PC-9 (cell line): ENCODE results near the gene RHEB. TPM values are rescaled to one million over a fixed set of nuclear protein-coding genes. Genes with fewer than 3 reads are reported as not detected.
A peak's percentile ranks its signal among the peaks of the same experiment; 100 is the strongest.

Source experiments
- BruUV-seq: library from RNA; stranded (reverse); fragments of 400-500 nt; replicated peaks from 2 replicates; lab custom pipeline; 2021; lab: Mats Ljungman, UMichigan
- CTCF ChIA-PET: fragments of 300-600 bp; sonication (Branson Sonifier 250); formaldehyde crosslinking; loops from one replicate; lab custom pipeline; 2022; ENCODE audit warnings: antibody characterized with exemption; lab: Charles Lee
- POLR2A ChIA-PET: fragments of 300-600 bp; sonication (Branson Sonifier 250); formaldehyde crosslinking; loops from one replicate; lab custom pipeline; 2022; ENCODE audit warnings: antibody characterized with exemption; ENCODE audit not compliant: unreplicated experiment; lab: Charles Lee
- DNase-seq, 2 experiments: peaks; one replicate each; pipeline versions ENCODE4 v3.0.0 to v3.0.0-alpha.2; 2015 to 2022; ENCODE audit warnings: mixed read lengths in 1 of 2
- H2AFZ ChIP-seq: fragments of 200-600 bp; sonication (generic); 2 replicates; pipeline ENCODE4 v1.8.1; 2017; ENCODE audit warnings: antibody characterized with exemption
- H3F3A ChIP-seq: fragments of 200-600 bp; sonication (generic); 2 replicates; pipeline ENCODE4 v1.8.1; 2017; ENCODE audit warnings: antibody characterized with exemption, mild to moderate bottlenecking, low read depth; ENCODE audit not compliant: insufficient read depth
- H3K27ac ChIP-seq: fragments of 200-600 bp; sonication (generic); 2 replicates; pipeline ENCODE4 v1.6.1; 2016; ENCODE audit warnings: mixed run types
- H3K27me3 ChIP-seq: fragments of 200-600 bp; sonication (generic); 2 replicates; pipeline ENCODE4 v1.6.1; 2016; ENCODE audit warnings: low read depth, mixed run types; ENCODE audit not compliant: insufficient read depth
- H3K36me3 ChIP-seq: fragments of 200-600 bp; sonication (generic); 2 replicates; pipeline ENCODE4 v1.6.1; 2016; ENCODE audit warnings: low read depth, mixed run types
- H3K4me1 ChIP-seq: fragments of 200-600 bp; sonication (generic); replicated peaks from 2 replicates; pipeline ENCODE4 v1.6.1; 2016; ENCODE audit warnings: mixed run types; ENCODE audit not compliant: insufficient read depth
- H3K4me2 ChIP-seq: fragments of 200-600 bp; sonication (generic); 2 replicates; pipeline ENCODE4 v1.6.1; 2017; ENCODE audit warnings: mixed run types
- H3K4me3 ChIP-seq: fragments of 200-600 bp; sonication (generic); 2 replicates; pipeline ENCODE4 v1.6.1; 2016; ENCODE audit warnings: mixed run types
- H3K79me2 ChIP-seq: fragments of 200-600 bp; sonication (generic); 2 replicates; pipeline ENCODE4 v1.6.1; 2017; ENCODE audit warnings: low read depth, mixed run types
- H3K9me2 ChIP-seq: fragments of 200-600 bp; sonication (generic); 2 replicates; pipeline ENCODE4 v1.8.1; 2017; ENCODE audit warnings: mild to moderate bottlenecking; ENCODE audit not compliant: insufficient read depth
- H3K9me3 ChIP-seq: fragments of 200-600 bp; sonication (generic); 2 replicates; pipeline ENCODE4 v1.8.1; 2016; ENCODE audit warnings: low read depth; ENCODE audit not compliant: insufficient read depth
- H4K20me1 ChIP-seq: fragments of 200-600 bp; sonication (generic); 2 replicates; pipeline ENCODE4 v1.8.1; 2017; ENCODE audit not compliant: insufficient read depth
- EZH2 ChIP-seq: fragments of 200-600 bp; sonication (generic); IDR thresholded peaks from 2 replicates; pipeline ENCODE4 v1.8.0; 2017; ENCODE audit warnings: antibody characterized with exemption, low read depth
- intact Hi-C: fragments of 100-400 bp; cut with micrococcal nuclease; formaldehyde crosslinking; loops from one replicate; pipeline ENCODE4 v1.10.0; 2022; ENCODE audit not compliant: unreplicated experiment
- total RNA-seq: library from RNA; stranded (reverse); gene quantifications from 2 replicates; pipeline ENCODE4 v1.2.3, GENCODE V29; 2021
- TF ChIP-seq, protein P1 (sequence below): fragments of 200-600 bp; sonication (generic); conservative IDR thresholded peaks from 2 replicates; pipeline ENCODE4 v1.6.1; 2017; ENCODE audit warnings: mixed run types, antibody characterized with exemption, mild to moderate bottlenecking, moderate library complexity

Gene RHEB
- total RNA-seq, 1 experiment from 2014 or later: 202 TPM

- intact Hi-C loops: no loop called here
Measured at GRCh38 chr7:151468217-151469018, 51.3 kb downstream of the RHEB start.

DNA sequence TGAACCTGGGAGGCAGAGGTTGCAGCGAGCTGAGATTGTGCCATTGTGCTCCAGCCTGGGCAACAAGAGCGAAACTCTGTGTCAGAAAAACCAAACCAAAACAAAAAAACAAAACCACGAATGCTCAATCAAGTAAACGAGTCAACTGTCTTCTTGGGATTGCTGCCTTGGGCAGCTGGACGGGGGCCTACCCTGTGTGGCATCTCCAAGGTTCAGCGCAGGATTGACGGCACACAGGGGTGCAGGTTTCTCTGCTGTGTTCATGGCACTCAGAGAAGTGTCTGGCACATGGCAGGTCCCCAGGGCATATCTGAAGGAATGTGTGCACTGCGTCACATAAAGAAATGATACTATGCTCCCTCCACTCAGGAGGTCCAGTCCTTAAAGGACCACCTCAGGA lies 54.5 kb downstream of the RHEB start:
- 0 out of 2 replicates have a peak, but pooled peaks cover under 1% of the 10 kb centered on the region for H4K20me1 ChIP-seq

More at GRCh38 chr7:151468217-151469018, 51.3 kb downstream of the RHEB start:
- BruUV-seq: no TSS peak
- Histone ChIP-seq H3K4me3 (no peak overlapping the region), H3K4me1 (no peaks in the 10 kb centered on the region), H3K4me2 (no peak overlapping the region), H3K27me3 (no peaks in the 10 kb centered on the region), H3K79me2 (peaks cover 40% of the 10 kb centered on the region), H3K9me2 (no peaks in the 10 kb centered on the region), H3K36me3 (peaks cover 64% of the 10 kb centered on the region), H3K9me3 (no peaks in the 10 kb centered on the region), H2AFZ (no peak overlapping the region), H3K27ac (no peak overlapping the region), H4K20me1 (peaks cover 14% of the 10 kb centered on the region; the same call in 1 of the 2 replicates), H3F3A (peaks cover 51% of the 10 kb centered on the region; the same call in 1 of the 2 replicates)
- no peak for TF ChIP-seq EZH2
- TF ChIP-seq, protein P1, sequence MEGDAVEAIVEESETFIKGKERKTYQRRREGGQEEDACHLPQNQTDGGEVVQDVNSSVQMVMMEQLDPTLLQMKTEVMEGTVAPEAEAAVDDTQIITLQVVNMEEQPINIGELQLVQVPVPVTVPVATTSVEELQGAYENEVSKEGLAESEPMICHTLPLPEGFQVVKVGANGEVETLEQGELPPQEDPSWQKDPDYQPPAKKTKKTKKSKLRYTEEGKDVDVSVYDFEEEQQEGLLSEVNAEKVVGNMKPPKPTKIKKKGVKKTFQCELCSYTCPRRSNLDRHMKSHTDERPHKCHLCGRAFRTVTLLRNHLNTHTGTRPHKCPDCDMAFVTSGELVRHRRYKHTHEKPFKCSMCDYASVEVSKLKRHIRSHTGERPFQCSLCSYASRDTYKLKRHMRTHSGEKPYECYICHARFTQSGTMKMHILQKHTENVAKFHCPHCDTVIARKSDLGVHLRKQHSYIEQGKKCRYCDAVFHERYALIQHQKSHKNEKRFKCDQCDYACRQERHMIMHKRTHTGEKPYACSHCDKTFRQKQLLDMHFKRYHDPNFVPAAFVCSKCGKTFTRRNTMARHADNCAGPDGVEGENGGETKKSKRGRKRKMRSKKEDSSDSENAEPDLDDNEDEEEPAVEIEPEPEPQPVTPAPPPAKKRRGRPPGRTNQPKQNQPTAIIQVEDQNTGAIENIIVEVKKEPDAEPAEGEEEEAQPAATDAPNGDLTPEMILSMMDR: no peak
- DNase-seq: no peak
- CTCF ChIA-PET: no interaction called here
- POLR2A ChIA-PET: interaction anchor here (0.7 kb wide), 1 partner anchor 165 kb away, joined by 4 read pairs; no protein-coding TSS in a partner anchor

GRCh38 chr7:151462306-151462779 lies 57.4 kb downstream of the RHEB start:
- H3K27me3 ChIP-seq: no peaks in the 10 kb centered on the region
- intact Hi-C loops: no loop called here
- no peak overlapping the region for H3K4me2 ChIP-seq
- H3K36me3 ChIP-seq: peaks cover 24% of the 10 kb centered on the region
- ChIA-PET POLR2A (interaction anchor here (0.7 kb wide), 1 partner anchor 24 kb away, joined by 18 read pairs; no protein-coding TSS in a partner anchor), CTCF (interaction anchor here (0.5 to 0.6 kb wide), 2 partner anchors 90 to 419 kb away, joined by 4 to 5 read pairs; no protein-coding TSS in a partner anchor)
- H3K4me3 ChIP-seq: no peak overlapping the region
- DNase-seq: peak in 1 of 2 experiments; percentile 43
- no peaks in the 10 kb centered on the region for H3K79me2 ChIP-seq
- H3K9me2 ChIP-seq: no peaks in the 10 kb centered on the region
- peaks cover 6% of the 10 kb centered on the region; the same call in 1 of the 2 replicates for H3K9me3 ChIP-seq
- peaks cover 75% of the 10 kb centered on the region for H3F3A ChIP-seq
- H2AFZ ChIP-seq: no peak overlapping the region
- no peaks in the 10 kb centered on the region for H4K20me1 ChIP-seq
- H3K27ac ChIP-seq: no peak overlapping the region
- peaks cover 29% of the 10 kb centered on the region for H3K4me1 ChIP-seq
- TSS peak; percentile 3 for BruUV-seq
- no peak for TF ChIP-seq EZH2
- TF ChIP-seq, protein P1: no peak

More for the DNA sequence above, 54.5 kb downstream of the RHEB start:
- Histone ChIP-seq H3K9me2 (no peaks in the 10 kb centered on the region), H3F3A (peaks cover 63% of the 10 kb centered on the region), H3K36me3 (peaks cover 44% of the 10 kb centered on the region), H3K4me1 (peaks cover 17% of the 10 kb centered on the region), H2AFZ (no peak overlapping the region), H3K4me2 (no peak overlapping the region), H3K27me3 (no peaks in the 10 kb centered on the region), H3K4me3 (no peak overlapping the region), H3K9me3 (peaks cover 6% of the 10 kb centered on the region; the same call in 1 of the 2 replicates), H3K79me2 (peaks cover 15% of the 10 kb centered on the region), H3K27ac (no peak overlapping the region)
- intact Hi-C loops: no loop called here
- no TSS peak for BruUV-seq
- DNase-seq: no peak
- TF ChIP-seq, protein P1: no peak
- no peak for TF ChIP-seq EZH2
- ChIA-PET CTCF (no interaction called here), POLR2A (no interaction called here)
